ENCODE results near the gene JARID2. TPM values are rescaled to one million over a fixed set of nuclear protein-coding genes. Genes with fewer than 3 reads are reported as not detected.

JARID2 gene
- total and polyA plus RNA-seq, 10 of the 15 experiments (the other 5 are each of a cell fraction or from before 2014, with no cell fraction given) = 4.2 to 21.6 (median 11.7) TPM

- Histone ChIP-seq H3K27me3 (replicated peaks in 1 of 2; ENCODE audit: control insufficient read depth in 2 of 2, insufficient read depth in 2 of 2, low read length in 1 of 2) (no peaks in the 10 kb centered on the region), H3K79me2 (ENCODE audit: control insufficient read depth, insufficient read depth, low read length) (peaks cover 99% of the 10 kb centered on the region), H3K4me1 (ENCODE audit: control insufficient read depth, insufficient read depth, low read length) (peaks cover 81% of the 10 kb centered on the region), H2AFZ (ENCODE audit: control insufficient read depth, low read depth, low read length) (no peak overlapping the region), H4K20me1 (ENCODE audit: control insufficient read depth, insufficient read depth) (peaks cover 3% of the 10 kb centered on the region; the same call in 1 of the 2 replicates), H3K9me3 (replicated peaks; ENCODE audit: control insufficient read depth, insufficient read depth, low read length) (no peaks in the 10 kb centered on the region), H3K36me3 (ENCODE audit: control insufficient read depth in 2 of 2, insufficient read depth in 2 of 2, low read length in 1 of 2) (no peaks in the 10 kb centered on the region; a peak in 1 of 4 replicates), H3K4me2 (ENCODE audit: control insufficient read depth, insufficient read depth) (peak overlapping the region; percentile 94), H3K4me3 (peak overlapping the region; percentile 31), H3K27ac (ENCODE audit: control insufficient read depth, insufficient read depth) (peak overlapping the region; percentile 92), H3K9ac (ENCODE audit: control insufficient read depth, insufficient read depth, low read length) (peak overlapping the region; percentile 25; the same call in 1 of the 2 replicates)
- ATAC-seq (peak; percentile 3), FAIRE-seq (no peak), DNase-seq (ENCODE audit: low read depth, low spot score) (no peak)
- ChIA-PET CTCF (interaction anchor here (0.8 to 7.3 kb wide), 10 partner anchors 9 to 369 kb away, joined by 3 to 75 read pairs (median 10); no protein-coding TSS in a partner anchor), SMC1A (ENCODE audit: uncharacterized antibody, unreplicated experiment) (interaction anchor here (0.8 to 8.0 kb wide), 22 partner anchors 11 to 201 kb away, joined by 3 to 95 read pairs (median 10); partner anchors contain the start of gene JARID2), RAD21 (ENCODE audit: unreplicated experiment) (interaction anchor here (1.0 to 6.4 kb wide), 13 partner anchors 11 to 165 kb away, joined by 3 to 66 read pairs (median 19); no protein-coding TSS in a partner anchor), POLR2A (interaction anchor here (0.6 to 1.6 kb wide), 11 partner anchors 9 to 166 kb away, joined by 3 to 6 read pairs (median 3); no protein-coding TSS in a partner anchor)
- in situ Hi-C loops (cut with MboI) = no loop called here
- BruUV-seq (replicated peaks) = no TSS peak
- intact Hi-C loops (cut with micrococcal nuclease; ENCODE audit: unreplicated experiment) = loop anchor here (2.0 to 10.0 kb wide), 5 partner anchors 45 to 1131 kb away; no protein-coding TSS in a partner anchor
- 44% methylated on average over 4 of the region's 4 CpGs for WGBS (ENCODE audit: insufficient coverage, insufficient replicate concordance, low lambda C conversion rate, missing lambda C conversion rate)
- TF ChIP-seq MTA3 (IDR thresholded peaks at IDR 0.05; ENCODE audit: borderline replicate concordance, low read length) = no peak
- TF ChIP-seq ZNF217 (IDR thresholded peaks at IDR 0.05) = no peak
- TF ChIP-seq RAD51 (IDR thresholded peaks at IDR 0.05) = no peak
- no peak for TF ChIP-seq SMAD1 (IDR thresholded peaks at IDR 0.05; ENCODE audit: low read depth, partially characterized antibody)
- TF ChIP-seq SIN3A (IDR thresholded peaks at IDR 0.05; ENCODE audit: low read depth, low read length) = no peak
- 0 out of 2 replicates have a peak, but pooled peaks have one; percentile 1 for TF ChIP-seq ZNF24 (IDR thresholded peaks at IDR 0.05)
- peak; percentile 86; the same call in 1 of the 2 replicates for TF ChIP-seq NFXL1 (IDR thresholded peaks at IDR 0.05; ENCODE audit: borderline replicate concordance)
- no peak for TF ChIP-seq STAT1 (conservative IDR thresholded peaks at IDR 0.05)
- TF ChIP-seq FOS (IDR thresholded peaks at IDR 0.05; ENCODE audit: borderline replicate concordance, extremely low read depth, insufficient read length) = no peak
- TF ChIP-seq, protein P1, sequence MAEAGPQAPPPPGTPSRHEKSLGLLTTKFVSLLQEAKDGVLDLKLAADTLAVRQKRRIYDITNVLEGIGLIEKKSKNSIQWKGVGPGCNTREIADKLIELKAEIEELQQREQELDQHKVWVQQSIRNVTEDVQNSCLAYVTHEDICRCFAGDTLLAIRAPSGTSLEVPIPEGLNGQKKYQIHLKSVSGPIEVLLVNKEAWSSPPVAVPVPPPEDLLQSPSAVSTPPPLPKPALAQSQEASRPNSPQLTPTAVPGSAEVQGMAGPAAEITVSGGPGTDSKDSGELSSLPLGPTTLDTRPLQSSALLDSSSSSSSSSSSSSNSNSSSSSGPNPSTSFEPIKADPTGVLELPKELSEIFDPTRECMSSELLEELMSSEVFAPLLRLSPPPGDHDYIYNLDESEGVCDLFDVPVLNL (IDR thresholded peaks at IDR 0.05; ENCODE audit: low read depth, low read length) = no peak
- TF ChIP-seq RUNX3 (IDR thresholded peaks at IDR 0.05; ENCODE audit: low read length) = no peak
- TF ChIP-seq, protein P2, sequence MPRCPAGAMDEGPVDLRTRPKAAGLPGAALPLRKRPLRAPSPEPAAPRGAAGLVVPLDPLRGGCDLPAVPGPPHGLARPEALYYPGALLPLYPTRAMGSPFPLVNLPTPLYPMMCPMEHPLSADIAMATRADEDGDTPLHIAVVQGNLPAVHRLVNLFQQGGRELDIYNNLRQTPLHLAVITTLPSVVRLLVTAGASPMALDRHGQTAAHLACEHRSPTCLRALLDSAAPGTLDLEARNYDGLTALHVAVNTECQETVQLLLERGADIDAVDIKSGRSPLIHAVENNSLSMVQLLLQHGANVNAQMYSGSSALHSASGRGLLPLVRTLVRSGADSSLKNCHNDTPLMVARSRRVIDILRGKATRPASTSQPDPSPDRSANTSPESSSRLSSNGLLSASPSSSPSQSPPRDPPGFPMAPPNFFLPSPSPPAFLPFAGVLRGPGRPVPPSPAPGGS (IDR thresholded peaks at IDR 0.05; ENCODE audit: borderline replicate concordance, insufficient read depth, low read depth, low read length, poor library complexity, severe bottlenecking) = no peak
- no peak; the same call in 1 of the 2 replicates for TF ChIP-seq RELB (IDR thresholded peaks at IDR 0.05; ENCODE audit: low read depth)
- TF ChIP-seq STAT3 (IDR thresholded peaks at IDR 0.05; ENCODE audit: low read depth, low read length) = no peak
- no peak for TF ChIP-seq HDGF (IDR thresholded peaks at IDR 0.05)
- TF ChIP-seq PAX8 (IDR thresholded peaks at IDR 0.05) = no peak
- no peak for TF ChIP-seq FOXM1 (IDR thresholded peaks at IDR 0.05; ENCODE audit: low read depth, low read length)
- no peak for TF ChIP-seq HSF1 (IDR thresholded peaks at IDR 0.05; ENCODE audit: low read depth, low read length)
- TF ChIP-seq SMARCA5 (IDR thresholded peaks at IDR 0.05) = peak; percentile 88
- no peak for TF ChIP-seq HDAC2 (IDR thresholded peaks at IDR 0.05)
- no peak for TF ChIP-seq SRF (IDR thresholded peaks at IDR 0.05; ENCODE audit: low read depth in 2 of 2, low read length in 2 of 2)
Measured at GRCh38 chr6:15255909-15256395, 10.1 kb downstream of the JARID2 start.
